ENCODE results near the gene SGMS1. TPM values are rescaled to one million over a fixed set of nuclear protein-coding genes. Genes with fewer than 3 reads are reported as not detected.

The SGMS1 gene
- total and polyA plus RNA-seq, 3 donors from 2014 or later: 30.6 to 90.9 (median 63.2) TPM

- no peaks in the 10 kb centered on the region for H3K4me1 ChIP-seq
- no peaks in the 10 kb centered on the region for H3K9me3 ChIP-seq
- WGBS, 2 donors: 88 to 89% methylated on average over 7 of the region's 7 CpGs
- H3K4me3 ChIP-seq: no peak overlapping the region
- H3K36me3 ChIP-seq (ENCODE audit: low read depth, missing control alignments): no peaks in the 10 kb centered on the region
- no peak overlapping the region for H3K27ac ChIP-seq
- TF ChIP-seq POLR2A (IDR thresholded peaks at IDR 0.05): no peak
- no peak for DNase-seq
- no peaks in the 10 kb centered on the region for H3K27me3 ChIP-seq
- intact Hi-C loops (cut with DNase I; ENCODE audit: low total_unique reads): no loop called here
Measured at GRCh38 chr10:50387007-50387731, 236.6 kb downstream of the SGMS1 start.

- intact Hi-C loops (cut with DNase I; ENCODE audit: low total_unique reads): no loop called here
- Histone ChIP-seq H3K4me1 (no peaks in the 10 kb centered on the region), H3K36me3 (ENCODE audit: low read depth, missing control alignments) (no peaks in the 10 kb centered on the region), H3K27ac (no peak overlapping the region), H3K9me3 (no peaks in the 10 kb centered on the region), H3K27me3 (no peaks in the 10 kb centered on the region), H3K4me3 (no peak overlapping the region)
- WGBS, 2 donors: 69 to 71% methylated on average over 2 of the region's 2 CpGs
- TF ChIP-seq CTCF (IDR thresholded peaks at IDR 0.05) (no peak), POLR2A (IDR thresholded peaks at IDR 0.05) (no peak)
- DNase-seq: peak; percentile 20
Measured at GRCh38 chr10:50385624-50386023, 238.1 kb downstream of the SGMS1 start.

GRCh38 chr10:50384898-50385297 is 238.9 kb downstream of the SGMS1 start:
- no peak overlapping the region for H3K27ac ChIP-seq

GRCh38 chr10:50384238-50384637 is 239.5 kb downstream of the SGMS1 start:
- H3K4me1 ChIP-seq: no peaks in the 10 kb centered on the region
- H3K27me3 ChIP-seq: no peaks in the 10 kb centered on the region
- H3K4me3 ChIP-seq: no peak overlapping the region
- no peaks in the 10 kb centered on the region for H3K9me3 ChIP-seq
- intact Hi-C loops (cut with DNase I; ENCODE audit: low total_unique reads): no loop called here
- TF ChIP-seq POLR2A (IDR thresholded peaks at IDR 0.05) (no peak), CTCF (IDR thresholded peaks at IDR 0.05) (no peak)
- H3K36me3 ChIP-seq (ENCODE audit: low read depth, missing control alignments): no peaks in the 10 kb centered on the region
- DNase-seq: no peak
- H3K27ac ChIP-seq: no peak overlapping the region

More at GRCh38 chr10:50384898-50385297, 238.9 kb downstream of the SGMS1 start:
- no peaks in the 10 kb centered on the region for H3K9me3 ChIP-seq
- WGBS, 2 donors: 75 to 88% methylated on average over 2 of the region's 2 CpGs
- no peak for TF ChIP-seq POLR2A (IDR thresholded peaks at IDR 0.05)
- TF ChIP-seq CTCF (IDR thresholded peaks at IDR 0.05): no peak
- no peak overlapping the region for H3K4me3 ChIP-seq
- H3K4me1 ChIP-seq: no peaks in the 10 kb centered on the region
- no peaks in the 10 kb centered on the region for H3K27me3 ChIP-seq
- intact Hi-C loops (cut with DNase I; ENCODE audit: low total_unique reads): no loop called here
- H3K36me3 ChIP-seq (ENCODE audit: low read depth, missing control alignments): no peaks in the 10 kb centered on the region
- no peak for DNase-seq

GRCh38 chr10:50382576-50383023 is 241.2 kb downstream of the SGMS1 start:
- H3K27me3 ChIP-seq: no peaks in the 10 kb centered on the region
- no peak overlapping the region for H3K4me3 ChIP-seq
- no peak for DNase-seq
- intact Hi-C loops (cut with DNase I; ENCODE audit: low total_unique reads): no loop called here
- no peaks in the 10 kb centered on the region for H3K36me3 ChIP-seq (ENCODE audit: low read depth, missing control alignments)
- H3K27ac ChIP-seq: no peak overlapping the region
- 64 to 71% methylated on average over 4 of the region's 4 CpGs for WGBS, 2 donors
- H3K9me3 ChIP-seq: no peaks in the 10 kb centered on the region
- no peak for TF ChIP-seq POLR2A (IDR thresholded peaks at IDR 0.05)
- no peak for TF ChIP-seq CTCF (IDR thresholded peaks at IDR 0.05)
- H3K4me1 ChIP-seq: no peaks in the 10 kb centered on the region

All from testis (tissue), 3 donors.